ENCODE data around the gene ARL14EPL. TPM values are rescaled to one million over a fixed set of nuclear protein-coding genes. Genes with fewer than 3 reads are reported as not detected.

Gene ARL14EPL
- total RNA-seq, 1 experiment from 2014 or later: not detected

GRCh38 chr5:116090302-116090701 is 58.0 kb downstream of the ARL14EPL start (continued):
- TF ChIP-seq MXD4 (CRISPR knock-in tag; IDR thresholded peaks at IDR 0.05; ENCODE audit: borderline replicate concordance) (no peak), CTCF (IDR thresholded peaks at IDR 0.05) (no peak), JAZF1 (CRISPR knock-in tag; IDR thresholded peaks at IDR 0.05) (no peak), ZNF396 (CRISPR knock-in tag; IDR thresholded peaks at IDR 0.05; ENCODE audit: borderline replicate concordance) (no peak), TEAD4 (CRISPR knock-in tag; IDR thresholded peaks at IDR 0.05) (no peak)

GRCh38 chr5:116091416-116091815 is 59.1 kb downstream of the ARL14EPL start:
- no peak for DNase-seq (ENCODE audit: low spot score)
- H3K36me3 Mint-ChIP-seq: peaks cover 35% of the 10 kb centered on the region
- no peak overlapping the region for H3K27ac Mint-ChIP-seq

GRCh38 chr5:116097301-116097700 is 65.0 kb downstream of the ARL14EPL start:
- no peaks in the 10 kb centered on the region for H3K4me1 Mint-ChIP-seq
- ATAC-seq: no peak
- TF ChIP-seq ZNF232 (CRISPR knock-in tag; IDR thresholded peaks at IDR 0.05) (no peak), GTF2I (CRISPR knock-in tag; conservative IDR thresholded peaks at IDR 0.05) (no peak), CREB1 (CRISPR knock-in tag; IDR thresholded peaks at IDR 0.05) (no peak), ZBTB43 (CRISPR knock-in tag; IDR thresholded peaks at IDR 0.05) (no peak), CDX4 (CRISPR knock-in tag; IDR thresholded peaks at IDR 0.05; ENCODE audit: borderline replicate concordance) (no peak), ZNF423 (CRISPR knock-in tag; IDR thresholded peaks at IDR 0.05) (no peak), ATF1 (CRISPR knock-in tag; IDR thresholded peaks at IDR 0.05) (no peak), NR1H2 (CRISPR knock-in tag; IDR thresholded peaks at IDR 0.05) (no peak), NR3C1 (CRISPR knock-in tag; conservative IDR thresholded peaks at IDR 0.05; ENCODE audit: low read depth) (no peak), MAX (CRISPR knock-in tag; IDR thresholded peaks at IDR 0.05) (no peak), NFYB (CRISPR knock-in tag; conservative IDR thresholded peaks at IDR 0.05; ENCODE audit: low read depth) (no peak), USF2 (CRISPR knock-in tag; IDR thresholded peaks at IDR 0.05) (no peak), TEAD4 (CRISPR knock-in tag; IDR thresholded peaks at IDR 0.05) (no peak), OVOL2 (CRISPR knock-in tag; IDR thresholded peaks at IDR 0.05; ENCODE audit: borderline replicate concordance) (no peak), MYBL2 (CRISPR knock-in tag; IDR thresholded peaks at IDR 0.05) (no peak), MLX (CRISPR knock-in tag; IDR thresholded peaks at IDR 0.05) (no peak)

More at GRCh38 chr5:116091416-116091815, 59.1 kb downstream of the ARL14EPL start:
- no peaks in the 10 kb centered on the region for H3K4me1 Mint-ChIP-seq
- no peak for TF ChIP-seq AR (CRISPR knock-in tag; IDR thresholded peaks at IDR 0.05)
- TF ChIP-seq ZBTB21 (CRISPR knock-in tag; IDR thresholded peaks at IDR 0.05; ENCODE audit: borderline replicate concordance): no peak
- POLR2A ChIA-PET: no interaction called here
- H3K4me3 Mint-ChIP-seq: no peak overlapping the region
- ATAC-seq: no peak
- H3K27me3 Mint-ChIP-seq (ENCODE audit: low read depth): no peaks in the 10 kb centered on the region
- CTCF ChIA-PET: no interaction called here
- no peaks in the 10 kb centered on the region for H3K9me3 Mint-ChIP-seq

More at GRCh38 chr5:116097301-116097700, 65.0 kb downstream of the ARL14EPL start:
- CTCF ChIA-PET: no interaction called here
- no peak overlapping the region for H3K4me3 Mint-ChIP-seq
- DNase-seq (ENCODE audit: low spot score): no peak
- H3K27me3 Mint-ChIP-seq (ENCODE audit: low read depth): no peaks in the 10 kb centered on the region
- POLR2A ChIA-PET: no interaction called here
- H3K27ac Mint-ChIP-seq: no peak overlapping the region
- peaks cover 41% of the 10 kb centered on the region for H3K36me3 Mint-ChIP-seq
- no peaks in the 10 kb centered on the region for H3K9me3 Mint-ChIP-seq
